ENCODE results near the gene MICAL3.

GRCh38 chr22:18022876-18023275, 1.5 kb downstream of the MICAL3 start:
- no peak for TF ChIP-seq EP300 (IDR thresholded peaks at IDR 0.05; ENCODE audit: low read depth)
- TF ChIP-seq CTCF (IDR thresholded peaks at IDR 0.05) = no peak
- TF ChIP-seq POLR2AphosphoS5 (IDR thresholded peaks at IDR 0.05) = no peak
- TF ChIP-seq POLR2A (IDR thresholded peaks at IDR 0.05) = no peak
